ENCODE results near the gene MTMR3. TPM values are rescaled to one million over a fixed set of nuclear protein-coding genes. Genes with fewer than 3 reads are reported as not detected.
A peak's percentile ranks its signal among the peaks of the same experiment; 100 is the strongest.
"Not testable (repeated sequence)": the region's sequence is repeated elsewhere in the genome, so short reads cannot be mapped to it uniquely, and the experiment has no call there.

MTMR3 gene
- total RNA-seq, 1 experiment from 2014 or later: 13.0 TPM

DNA sequence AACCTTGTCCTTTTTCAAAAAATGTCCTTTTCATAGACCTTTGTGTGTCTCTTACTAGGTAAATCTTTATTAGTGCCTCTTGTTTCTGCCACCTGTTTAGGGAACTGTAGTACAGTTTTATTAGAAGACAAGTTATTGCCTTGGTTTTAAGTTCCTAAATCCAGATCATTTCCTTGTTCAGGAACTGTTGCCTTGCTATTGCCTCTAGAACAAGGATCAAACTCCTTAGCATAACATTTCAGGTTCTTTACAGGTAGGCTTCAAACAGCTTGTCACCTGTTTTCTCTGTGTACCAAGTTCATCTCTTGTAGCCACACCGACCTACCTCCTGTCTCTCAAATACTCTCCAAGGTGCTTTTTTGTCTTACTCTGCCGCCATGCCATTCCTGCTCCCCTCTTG lies 75.2 kb downstream of the MTMR3 start:
- no peak for DNase-seq (ENCODE audit: low spot score)

DNA sequence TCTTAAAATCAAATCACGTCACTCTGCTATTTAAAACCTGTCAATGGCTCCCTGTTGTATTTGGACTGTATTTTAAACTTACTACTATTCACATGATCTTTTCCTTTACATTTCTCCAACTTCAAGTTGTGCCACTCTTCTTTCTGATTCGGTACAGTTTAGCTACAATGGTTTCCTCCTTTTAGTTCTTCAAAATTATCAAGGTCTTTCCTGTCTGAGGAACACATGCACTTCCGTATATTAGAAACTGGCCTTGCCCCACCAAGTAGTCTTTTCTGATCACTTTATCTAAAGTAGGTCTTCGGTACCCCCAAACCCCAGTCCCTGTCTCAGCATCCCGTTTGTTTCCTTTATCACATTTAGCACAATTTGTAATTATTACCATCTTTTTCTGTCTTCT lies 81.8 kb downstream of the MTMR3 start:
- no peak for DNase-seq (ENCODE audit: low spot score)

DNA sequence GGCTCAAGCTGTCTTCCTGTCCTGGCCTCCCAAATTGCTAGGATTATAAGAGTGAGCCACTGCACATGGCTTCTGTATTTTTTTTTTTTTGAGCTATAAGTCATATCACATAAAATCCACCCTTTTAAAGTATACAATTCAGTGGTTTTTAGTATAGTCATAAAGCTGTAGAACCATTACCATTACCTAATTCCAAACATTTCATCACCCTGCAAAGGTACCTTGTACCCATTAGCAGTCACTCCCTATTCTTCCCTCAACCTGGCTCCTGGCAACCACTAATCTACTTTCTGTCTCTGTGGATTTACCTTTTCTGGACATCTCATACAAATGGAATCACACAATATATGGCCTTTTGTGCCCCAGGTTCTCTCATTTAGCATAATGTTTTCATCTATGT lies 84.5 kb downstream of the MTMR3 start:
- DNase-seq (ENCODE audit: low spot score): no peak

DNA sequence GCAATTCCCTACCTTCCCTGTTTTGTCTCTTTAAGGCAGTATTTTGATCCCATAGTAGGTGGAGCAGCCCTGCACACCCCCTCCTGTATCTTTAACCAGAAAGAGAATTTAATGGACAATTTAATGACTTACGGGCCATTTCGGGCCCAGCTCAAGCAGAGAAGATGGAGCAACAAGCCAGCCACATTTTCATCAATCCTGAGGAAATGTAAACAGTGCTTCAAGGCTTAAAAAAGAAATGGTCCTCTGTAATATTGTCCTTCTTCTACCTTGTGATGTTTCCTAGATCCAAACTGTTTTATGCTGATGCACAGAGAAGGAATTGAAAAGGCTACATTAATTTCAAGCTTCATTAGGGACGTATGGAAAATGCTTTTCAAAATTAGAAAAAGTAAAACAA lies 88.6 kb downstream of the MTMR3 start:
- no peak for DNase-seq (ENCODE audit: low spot score)

DNA sequence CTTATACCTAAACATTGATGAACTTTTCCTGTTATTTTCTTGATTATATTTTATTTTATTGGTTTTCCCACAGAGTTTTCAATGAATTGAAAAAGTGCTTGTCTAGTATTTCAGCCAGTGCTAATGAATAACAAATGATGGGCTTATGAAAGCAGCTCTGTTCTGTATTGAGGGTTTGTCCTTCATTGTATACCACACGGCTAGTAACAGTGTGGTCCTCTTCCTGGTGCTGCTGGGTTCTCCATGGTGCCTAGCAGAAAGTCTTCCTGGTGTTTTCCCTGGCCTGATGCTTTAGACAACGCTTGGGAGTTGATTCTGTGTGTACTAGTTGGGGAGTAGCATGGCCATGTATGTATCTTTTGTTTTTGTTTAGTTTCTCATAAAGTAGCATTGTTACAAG lies 89.1 kb downstream of the MTMR3 start:
- DNase-seq (ENCODE audit: low spot score): no peak

DNA sequence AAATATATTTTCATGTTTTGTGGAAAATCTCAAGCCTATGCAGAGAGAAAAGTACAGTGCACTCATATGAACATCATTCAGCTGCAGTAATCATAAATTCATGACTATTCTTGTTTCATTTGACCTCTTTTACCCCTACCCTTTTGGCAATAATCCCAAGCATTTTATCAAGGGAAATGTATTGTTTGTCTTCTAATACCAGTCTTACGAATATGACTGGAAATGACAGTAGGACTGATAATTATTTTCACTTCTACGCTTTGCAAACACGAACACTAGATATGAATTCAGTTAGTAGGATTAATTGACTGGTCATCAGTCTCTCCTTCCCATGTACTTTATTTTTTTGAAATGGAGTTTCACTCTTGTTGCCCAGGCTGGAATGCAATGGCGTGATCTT lies 90.3 kb downstream of the MTMR3 start:
- no peak for DNase-seq (ENCODE audit: low spot score)

DNA sequence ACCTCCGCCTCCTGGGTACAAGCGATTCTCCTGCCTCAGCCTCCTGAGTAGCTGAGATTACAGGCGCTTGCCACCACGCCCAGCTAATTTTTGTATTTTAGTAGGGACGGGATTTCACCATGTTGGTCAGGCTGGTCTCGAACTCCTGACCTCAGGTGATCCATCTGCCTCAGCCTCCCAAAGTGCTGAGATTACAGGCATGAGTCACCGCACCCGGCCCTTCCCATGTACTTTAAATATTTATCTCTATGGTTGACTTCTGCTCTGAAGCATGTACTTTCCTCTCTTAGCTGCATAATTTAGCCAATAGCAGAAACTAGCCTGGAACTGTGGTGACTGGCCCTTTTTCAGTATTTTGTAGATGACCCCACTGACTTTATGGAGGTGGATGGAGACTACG lies 90.7 kb downstream of the MTMR3 start:
- not testable (repeated sequence) for DNase-seq (ENCODE audit: low spot score)

DNA sequence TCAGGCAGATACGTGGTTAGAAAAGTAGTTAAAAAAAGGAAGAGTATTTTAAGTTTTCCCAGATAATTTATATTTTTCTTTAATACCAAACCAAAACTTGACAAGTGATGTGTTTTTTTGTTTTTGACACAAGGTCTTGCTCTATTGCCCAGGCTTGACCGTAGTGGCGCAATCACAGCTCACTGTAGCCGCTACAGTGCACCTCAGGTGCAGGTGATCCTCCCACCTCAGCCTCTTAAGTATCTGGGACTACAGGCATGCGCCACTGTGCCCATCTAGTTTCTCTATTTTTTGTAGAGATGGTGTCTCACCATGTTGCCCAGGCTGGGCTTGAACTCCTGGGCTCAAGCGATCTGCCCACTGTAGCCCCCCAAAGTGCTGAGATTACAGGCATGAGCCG lies 92.5 kb downstream of the MTMR3 start:
- DNase-seq (ENCODE audit: low spot score): no peak

DNA sequence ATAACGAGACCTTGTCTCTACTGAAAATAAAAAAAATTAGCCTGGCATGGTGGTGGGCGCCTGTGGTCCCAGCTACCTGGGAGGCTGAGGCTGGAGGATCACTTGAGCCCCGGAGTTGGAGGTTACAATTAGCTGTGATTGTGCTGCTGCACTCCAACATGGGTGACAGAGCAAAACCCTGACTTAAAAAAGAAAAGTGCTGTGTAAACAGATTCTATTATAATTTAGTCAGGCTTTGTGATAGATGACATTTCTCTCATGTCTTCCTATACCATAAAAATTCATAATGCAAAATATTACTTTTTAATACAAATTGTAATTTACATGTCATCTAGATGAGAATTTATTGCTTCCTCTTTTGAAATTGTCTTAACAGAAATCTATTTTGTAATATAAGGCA lies 94.1 kb downstream of the MTMR3 start:
- DNase-seq (ENCODE audit: low spot score): no peak

DNA sequence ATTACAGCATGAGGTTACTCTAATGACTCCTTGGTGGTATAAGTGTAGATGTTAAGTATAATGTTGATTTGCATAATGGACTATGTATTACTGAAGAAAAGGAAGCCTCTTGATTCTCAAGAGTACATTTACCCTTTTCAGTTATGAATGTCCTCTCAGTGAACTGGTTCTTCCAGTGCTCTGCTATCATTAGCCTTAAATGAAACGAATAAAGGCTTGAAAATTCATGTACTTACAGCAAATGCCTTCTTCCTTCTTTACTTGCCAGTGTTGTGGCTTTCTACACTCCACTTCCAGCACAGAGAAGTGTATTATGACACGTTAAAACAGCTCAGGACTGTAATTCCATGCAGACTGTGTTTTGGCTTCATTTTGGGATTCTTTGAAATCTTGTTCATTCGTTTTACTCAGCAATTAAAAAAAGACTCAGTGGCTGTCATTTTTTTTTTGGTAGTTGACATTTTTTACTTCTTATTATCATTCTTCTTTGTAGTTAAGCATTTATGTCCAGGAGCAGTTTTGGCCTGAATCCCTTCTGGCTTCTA lies 96.9 kb downstream of the MTMR3 start:
- DNase-seq (ENCODE audit: low spot score): no peak

DNA sequence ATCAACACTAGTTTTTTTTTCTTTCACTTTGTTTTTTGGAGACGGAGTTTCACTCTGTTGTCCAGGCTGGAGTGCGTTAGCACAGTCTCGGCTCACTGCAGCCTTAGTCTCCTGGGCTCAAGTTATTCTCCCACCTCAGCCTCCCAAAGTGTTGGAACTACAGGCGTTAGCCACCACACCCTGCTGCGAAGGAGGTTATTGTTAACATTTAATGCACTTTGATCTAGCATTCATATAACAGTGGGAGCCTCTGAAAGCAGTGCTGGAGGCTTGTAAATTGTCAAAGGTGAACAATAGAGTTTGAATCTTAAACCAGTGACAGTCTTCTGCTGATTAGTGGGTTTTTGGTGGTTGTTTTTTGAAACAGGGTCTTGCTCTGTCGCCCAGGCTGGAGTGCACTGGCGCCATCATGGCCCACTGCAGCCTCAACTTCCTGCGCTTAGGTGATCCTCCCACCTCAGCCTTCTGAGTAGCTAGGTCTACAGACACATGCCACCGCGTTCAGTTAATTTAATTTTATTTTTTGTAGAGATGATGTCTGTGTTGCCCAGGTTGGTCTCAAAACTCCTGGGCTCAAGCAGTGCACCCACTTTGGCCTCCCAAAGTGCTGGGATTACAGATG lies 100.4 kb downstream of the MTMR3 start:
- DNase-seq (ENCODE audit: low spot score): no peak

DNA sequence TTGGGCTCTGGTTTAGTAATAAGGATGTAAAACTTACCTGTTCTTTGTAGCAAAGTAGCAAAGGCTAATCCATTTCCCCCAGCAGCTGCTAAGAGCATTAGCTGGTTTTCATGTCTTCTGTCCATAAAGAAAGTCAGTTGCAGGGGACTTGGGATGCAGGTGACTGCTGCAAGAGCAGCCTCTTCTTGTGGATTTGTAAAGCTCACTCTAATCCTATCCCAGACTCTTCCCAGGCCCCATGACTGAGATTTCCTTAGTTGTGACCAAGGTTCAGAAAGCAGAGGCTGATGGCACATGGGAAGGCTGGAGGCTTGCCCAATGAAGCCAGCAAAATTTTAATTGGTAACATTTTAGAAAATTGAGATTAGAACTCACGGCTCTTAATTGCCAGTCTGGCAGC lies 102.9 kb downstream of the MTMR3 start:
- no peak for DNase-seq (ENCODE audit: low spot score)

DNA sequence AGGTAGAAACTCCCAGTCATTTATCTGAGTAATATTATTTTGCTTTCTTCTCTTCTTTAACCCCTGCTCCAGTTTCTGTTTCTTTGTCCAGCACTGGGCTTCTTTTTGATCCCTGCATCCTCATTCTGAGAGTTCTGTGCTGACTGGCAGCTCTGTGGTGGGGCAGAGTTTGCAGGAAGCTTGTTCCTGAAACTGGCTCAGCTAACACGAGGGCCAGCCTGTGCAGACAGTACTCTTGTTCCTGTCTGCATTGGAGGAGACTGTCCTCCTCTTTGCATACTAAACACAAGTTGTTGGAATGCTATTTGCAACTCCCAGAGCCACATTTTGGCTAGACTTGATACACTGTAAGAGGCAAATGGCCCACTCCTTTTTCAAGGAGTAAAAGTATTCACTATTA lies 104.2 kb downstream of the MTMR3 start:
- no peak for DNase-seq (ENCODE audit: low spot score)

DNA sequence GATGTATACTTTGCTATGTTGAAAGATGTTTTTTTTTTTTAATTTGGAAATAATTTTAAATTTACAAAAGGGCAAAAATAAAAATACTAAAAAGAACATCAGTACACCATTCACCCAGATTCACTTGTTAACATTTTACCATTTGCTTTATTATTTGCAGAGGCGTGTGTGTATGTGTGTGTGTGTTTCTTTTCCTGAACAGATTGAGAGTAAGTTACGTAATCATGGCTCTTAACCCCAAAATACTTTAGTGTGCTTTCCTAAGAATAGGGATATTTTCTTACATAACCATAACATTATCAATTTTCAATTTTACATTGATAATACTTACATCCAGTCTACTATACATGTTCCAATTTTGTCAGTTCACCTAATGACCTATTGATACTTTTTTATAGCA lies 105.7 kb downstream of the MTMR3 start:
- no peak for DNase-seq (ENCODE audit: low spot score)

DNA sequence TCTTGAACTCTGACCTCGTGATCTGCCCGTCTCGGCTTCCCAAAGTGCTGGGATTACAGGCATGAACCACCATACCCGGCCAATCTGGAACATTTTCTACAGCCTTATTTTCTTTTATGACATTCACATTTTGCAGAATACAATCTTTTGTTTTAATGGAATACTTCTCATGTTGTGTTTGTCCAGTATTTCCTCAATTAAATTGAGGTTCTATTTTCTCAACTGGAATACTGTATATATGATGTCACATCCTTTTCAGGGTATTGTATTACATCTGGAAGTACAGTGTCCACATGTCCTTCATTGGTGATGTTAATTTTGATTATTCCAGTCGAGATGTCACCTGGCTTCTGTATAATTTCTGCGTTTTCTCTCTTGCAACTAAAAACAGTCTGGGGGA lies 106.5 kb downstream of the MTMR3 start:
- no peak for DNase-seq (ENCODE audit: low spot score)

DNA sequence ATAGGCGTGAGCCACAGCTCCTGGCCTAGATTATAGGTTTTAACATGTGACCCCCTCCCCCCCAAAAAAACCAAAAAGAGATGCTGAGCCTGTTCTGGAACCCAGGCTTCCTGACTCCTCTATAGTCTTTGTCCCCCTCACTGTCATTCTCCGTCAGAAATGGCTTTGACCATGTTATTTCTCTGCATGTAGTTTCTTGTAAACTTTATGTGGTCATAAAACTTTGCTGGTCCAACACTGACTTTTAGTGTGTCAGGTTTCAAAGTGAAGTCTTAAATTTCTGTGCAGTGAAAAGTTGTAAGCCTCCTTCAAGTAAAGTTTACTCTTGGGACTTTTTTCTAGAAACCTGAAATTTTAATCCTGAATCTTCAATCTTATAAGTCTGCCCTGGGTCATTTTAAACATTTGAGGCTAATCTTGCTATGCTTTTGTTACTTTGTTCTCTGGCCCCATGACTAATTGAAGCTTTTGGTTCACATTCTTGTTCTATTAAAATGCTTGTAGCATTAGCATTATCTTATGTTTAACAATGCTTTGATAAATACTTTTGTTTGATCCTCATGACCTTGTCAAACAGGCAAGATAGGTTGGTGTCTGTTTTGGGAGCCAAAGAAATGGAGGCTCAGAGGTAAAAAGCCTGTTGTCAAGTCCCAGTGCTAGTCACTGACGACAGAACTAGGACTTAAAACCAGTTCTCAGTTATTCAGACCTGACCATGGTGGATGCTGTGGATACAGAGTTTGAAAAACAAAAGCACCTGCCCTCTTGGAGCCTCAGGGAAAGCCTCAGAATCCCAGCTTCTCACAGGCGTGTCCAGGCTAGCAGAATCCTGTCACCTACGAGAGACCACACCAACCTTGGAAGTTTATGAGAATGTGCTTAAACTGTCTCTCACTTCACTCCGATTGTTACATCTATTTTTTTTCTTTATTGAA lies 109.6 kb downstream of the MTMR3 start:
- DNase-seq (ENCODE audit: low spot score): no peak

DNA sequence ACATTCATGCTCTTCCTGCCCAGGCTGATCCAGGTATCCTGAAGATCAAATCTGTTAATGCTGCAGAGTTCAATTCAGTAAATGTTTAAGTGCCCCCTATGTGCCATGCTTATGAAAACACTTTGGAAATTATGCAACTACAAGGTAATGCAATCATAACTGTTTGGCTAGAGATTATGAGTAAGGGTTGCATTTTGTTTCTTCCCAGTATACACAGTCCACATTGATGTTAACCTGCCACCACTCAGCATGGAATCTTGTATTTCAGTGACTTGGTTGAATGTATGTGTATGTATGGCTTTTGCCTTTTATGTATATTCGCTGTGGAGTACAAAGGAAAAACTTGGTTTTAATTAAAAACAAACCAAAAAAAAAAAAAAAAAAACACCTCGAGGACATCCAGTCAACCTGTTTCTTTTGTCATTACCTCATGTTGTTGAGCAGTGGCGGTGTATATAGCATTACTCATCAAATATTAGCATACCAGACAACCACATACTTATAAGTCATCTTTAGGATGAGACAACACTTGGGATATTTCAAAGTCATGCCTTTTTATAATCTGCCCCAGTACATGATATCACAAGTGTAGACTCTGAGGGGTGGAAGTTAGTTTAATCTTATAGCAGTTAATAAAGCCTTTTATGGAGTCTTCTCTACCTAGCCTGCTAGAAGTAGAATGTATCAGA lies 111.2 kb downstream of the MTMR3 start:
- DNase-seq (ENCODE audit: low spot score): peak; percentile 14

DNA sequence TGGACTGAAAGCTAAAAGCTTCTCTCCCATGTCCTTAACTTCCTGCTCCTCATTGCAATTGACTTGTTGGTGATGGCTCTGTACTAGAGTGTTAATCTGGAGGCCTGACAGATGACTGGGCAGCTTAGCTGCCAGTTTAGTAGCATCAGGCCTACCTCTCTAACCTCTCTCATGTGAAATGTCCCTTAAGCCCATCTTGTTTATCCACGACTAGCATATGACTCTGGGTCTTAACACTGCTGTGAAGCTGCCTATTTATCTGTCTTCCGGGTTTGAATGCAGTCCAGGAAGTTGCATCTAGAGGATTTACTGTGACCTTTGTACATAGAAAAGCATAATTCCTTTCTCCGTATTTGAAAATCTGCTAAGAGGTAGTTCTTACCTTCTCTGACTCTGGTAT lies 112.0 kb downstream of the MTMR3 start:
- peak; percentile 36 for DNase-seq (ENCODE audit: low spot score)

DNA sequence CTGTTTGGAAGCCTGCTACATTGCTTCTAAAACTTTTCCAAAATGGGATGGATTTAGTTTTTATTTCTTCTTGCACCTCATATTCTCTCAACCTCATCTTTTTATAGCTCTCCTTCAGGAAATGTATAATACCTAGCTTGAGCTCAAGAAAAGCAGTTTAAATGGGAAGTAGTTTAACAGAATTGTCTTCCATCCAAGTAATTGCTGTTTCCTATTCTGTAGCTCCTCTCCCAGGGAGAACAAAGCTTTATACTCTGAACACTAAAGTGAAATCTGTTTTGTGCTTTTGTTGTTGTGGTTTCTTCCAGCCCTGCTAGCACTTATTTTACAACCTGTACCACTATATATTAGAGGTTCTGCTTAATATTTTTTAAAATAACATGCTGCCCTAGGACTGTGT lies 114.1 kb downstream of the MTMR3 start:
- DNase-seq (ENCODE audit: low spot score): no peak

DNA sequence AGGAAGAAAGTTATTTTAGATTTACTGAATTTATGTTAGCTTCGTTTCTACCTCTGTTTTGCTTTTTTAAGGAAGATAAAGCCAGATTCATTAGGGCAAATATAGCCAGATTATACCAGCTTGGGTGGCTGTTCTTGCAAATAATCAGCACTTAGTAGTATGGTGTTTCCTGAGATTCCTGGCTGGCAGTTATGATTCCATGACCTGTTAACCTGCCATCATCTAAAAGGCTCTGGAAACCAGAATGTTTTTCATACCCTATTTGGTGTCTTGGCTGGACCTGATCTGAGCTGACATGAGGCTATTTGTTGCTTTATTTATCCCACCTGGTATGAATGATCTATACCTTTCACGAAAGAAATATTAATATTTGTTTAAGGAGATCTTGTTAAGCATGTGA lies 114.5 kb downstream of the MTMR3 start:
- no peak for DNase-seq (ENCODE audit: low spot score)

DNA sequence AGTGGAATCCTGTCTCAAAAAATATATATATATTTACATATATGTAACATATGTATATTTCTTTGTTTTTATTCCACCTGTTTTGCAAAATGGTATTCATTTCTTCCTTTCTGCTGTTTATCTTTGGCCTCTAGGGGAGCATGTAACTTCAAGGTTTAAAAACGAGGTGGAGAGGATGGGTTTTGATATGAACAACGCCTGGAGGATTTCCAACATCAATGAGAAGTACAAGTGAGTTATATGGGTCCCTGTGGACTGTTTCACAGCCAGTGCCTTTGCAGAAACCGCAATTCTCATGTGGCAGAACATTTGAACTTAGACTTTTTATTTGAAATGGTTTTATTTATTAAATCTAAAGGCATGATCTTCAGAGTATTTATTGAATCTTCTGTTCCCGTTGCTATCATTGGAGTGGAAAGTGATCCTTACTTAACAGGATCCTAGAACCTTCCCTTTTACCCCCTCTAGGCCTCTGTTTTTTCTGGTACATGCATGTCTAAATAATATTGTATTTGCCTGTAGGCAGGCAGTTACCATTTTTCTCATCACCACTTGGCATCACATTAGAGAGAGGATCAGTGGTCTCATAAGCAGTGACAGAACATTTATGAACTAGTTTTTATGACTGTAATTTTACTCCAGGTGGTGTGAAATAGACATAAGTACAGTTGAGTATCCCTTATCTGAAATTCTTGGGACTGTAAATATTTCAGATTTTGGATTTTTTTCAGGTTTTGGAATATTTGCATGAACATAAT lies 115.8 kb downstream of the MTMR3 start:
- no peak for DNase-seq (ENCODE audit: low spot score)

DNA sequence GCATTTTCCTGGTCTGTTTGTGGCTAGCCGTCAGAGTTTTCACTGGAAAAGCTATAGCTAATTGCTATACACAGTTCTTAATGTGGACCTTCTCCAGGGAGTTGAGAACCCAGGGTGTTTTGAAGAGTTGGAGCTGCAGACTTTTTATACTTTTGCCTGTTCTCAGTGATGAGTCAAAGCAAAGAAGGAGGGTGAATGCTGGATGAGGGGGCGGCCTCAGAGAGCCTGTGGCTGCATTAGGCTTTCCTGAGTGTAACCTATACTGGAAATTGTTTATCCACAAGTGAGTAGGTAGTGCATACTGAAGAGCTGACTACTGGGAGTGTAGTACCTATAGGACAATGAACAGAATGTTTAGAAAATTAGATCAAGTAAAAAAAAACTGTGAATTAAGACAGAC lies 117.6 kb downstream of the MTMR3 start:
- no peak for DNase-seq (ENCODE audit: low spot score)

Measured in HT-29 (cell line).